ENCODE measurements around the gene ABHD14A. TPM values are rescaled to one million over a fixed set of nuclear protein-coding genes. Genes with fewer than 3 reads are reported as not detected.

ABHD14A gene
- total and polyA plus RNA-seq, 2 of the 4 experiments (the other 2 are of a cell fraction): 3.4 to 10.0 TPM

DNA sequence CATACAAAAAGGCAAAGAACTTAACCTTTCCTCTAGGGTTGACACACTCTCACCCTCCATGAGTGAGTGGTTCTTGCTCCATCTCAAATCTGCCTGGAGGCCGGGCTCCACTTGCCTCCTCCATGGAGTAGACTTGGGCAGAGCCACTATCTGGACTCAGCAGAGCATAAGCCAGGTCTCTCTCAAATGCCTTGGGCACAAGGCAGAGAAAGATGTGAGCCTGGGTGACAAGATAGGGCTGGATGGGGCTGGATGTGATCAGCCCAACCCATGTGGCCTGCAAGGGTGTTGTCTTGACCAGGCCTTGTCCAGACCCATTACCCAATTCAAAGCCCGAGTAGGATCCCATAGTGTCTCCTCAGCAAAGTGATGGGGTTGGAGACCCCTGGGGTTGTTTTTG lies 25.0 kb downstream of the ABHD14A start:
- H2BK5ac ChIP-seq (ENCODE audit: low read depth, low read length, poor library complexity, severe bottlenecking): no peak overlapping the region
- H3K14ac ChIP-seq (replicated peaks; ENCODE audit: low read depth, low read length): no peak overlapping the region
- ATAC-seq (ENCODE audit: low read depth) (no peak), DNase-seq (no peak)
- H2BK120ac ChIP-seq (ENCODE audit: low read depth, low read length): no peak overlapping the region
- in situ Hi-C loops (cut with MboI; ENCODE audit: low sequenced_read_pairs): loop anchor here (5.0 kb wide), 1 partner anchor 127 kb away; no protein-coding TSS in a partner anchor
- no peak overlapping the region for H2AK9ac ChIP-seq (replicated peaks; ENCODE audit: low read depth, low read length, poor library complexity)
- H3K4me3 ChIP-seq (ENCODE audit: insufficient read depth, low read depth, low read length): no peak overlapping the region
- H3K9ac ChIP-seq (ENCODE audit: low read depth, low read length): no peak overlapping the region
- H2BK15ac ChIP-seq (ENCODE audit: low read depth, low read length): no peak overlapping the region
- H3K4ac ChIP-seq (ENCODE audit: low read depth, low read length): no peak overlapping the region
- H2AK5ac ChIP-seq (ENCODE audit: low read depth, low read length): no peak overlapping the region
- no peak overlapping the region for H3K23ac ChIP-seq (ENCODE audit: low read depth, low read length)
- no peak overlapping the region for H2BK20ac ChIP-seq (ENCODE audit: low read depth, low read length)
- dilution Hi-C loops (cut with HindIII; ENCODE audit: low sequenced_read_pairs, unreplicated experiment): no loop called here
- no peak for TF ChIP-seq BHLHE40 (IDR thresholded peaks at IDR 0.05; ENCODE audit: low read depth, low read length)
- no peak for TF ChIP-seq MAZ (IDR thresholded peaks at IDR 0.05; ENCODE audit: borderline replicate concordance, low read depth, low read length)
- TF ChIP-seq RCOR1 (IDR thresholded peaks at IDR 0.05; ENCODE audit: insufficient replicate concordance, low read length): no peak
- TF ChIP-seq NFE2L2 (IDR thresholded peaks at IDR 0.05; ENCODE audit: low read depth, low read length): no peak
- TF ChIP-seq CEBPB (IDR thresholded peaks at IDR 0.05; ENCODE audit: low read depth, low read length): no peak
- no peak for TF ChIP-seq CHD1 (IDR thresholded peaks at IDR 0.05; ENCODE audit: low read depth, low read length)
- TF ChIP-seq, protein P1, sequence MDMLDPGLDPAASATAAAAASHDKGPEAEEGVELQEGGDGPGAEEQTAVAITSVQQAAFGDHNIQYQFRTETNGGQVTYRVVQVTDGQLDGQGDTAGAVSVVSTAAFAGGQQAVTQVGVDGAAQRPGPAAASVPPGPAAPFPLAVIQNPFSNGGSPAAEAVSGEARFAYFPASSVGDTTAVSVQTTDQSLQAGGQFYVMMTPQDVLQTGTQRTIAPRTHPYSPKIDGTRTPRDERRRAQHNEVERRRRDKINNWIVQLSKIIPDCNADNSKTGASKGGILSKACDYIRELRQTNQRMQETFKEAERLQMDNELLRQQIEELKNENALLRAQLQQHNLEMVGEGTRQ (IDR thresholded peaks at IDR 0.05; ENCODE audit: low read depth, low read length): no peak
- TF ChIP-seq RAD21 (IDR thresholded peaks at IDR 0.05; ENCODE audit: low read length): no peak
- TF ChIP-seq POLR2A (IDR thresholded peaks at IDR 0.05; ENCODE audit: low read depth, low read length): no peak
- TF ChIP-seq RFX5 (IDR thresholded peaks at IDR 0.05; ENCODE audit: low read depth, low read length): no peak
- TF ChIP-seq MXI1 (IDR thresholded peaks at IDR 0.05; ENCODE audit: borderline replicate concordance, low read depth, low read length): no peak
- no peak overlapping the region for H3K18ac ChIP-seq (ENCODE audit: low read depth, low read length)
- no peaks in the 10 kb centered on the region; the same call in 1 of the 2 replicates for H3K4me1 ChIP-seq (ENCODE audit: control insufficient read depth, insufficient read depth, low read length)
- WGBS, 2 experiments (ENCODE audit: extremely low coverage in 2 of 2, insufficient read length in 1 of 2): no CpG with 5 or more reads among the region's 2 CpGs
- H4K20me1 ChIP-seq (ENCODE audit: insufficient read depth, low read length): 0 out of 2 replicates have a peak, but pooled peaks cover 5% of the 10 kb centered on the region
- H3K56ac ChIP-seq (ENCODE audit: extremely low read depth, insufficient read depth, low read length): no peak overlapping the region
- CTCF ChIA-PET: no interaction called here
- H3K4me2 ChIP-seq (ENCODE audit: low read depth, low read length): no peak overlapping the region
- H3K9me3 ChIP-seq (ENCODE audit: control insufficient read depth, insufficient read depth, low read length): no peaks in the 10 kb centered on the region
- no peaks in the 10 kb centered on the region for H3K27me3 ChIP-seq (ENCODE audit: control insufficient read depth, insufficient read depth, low read length)
- H4K91ac ChIP-seq (ENCODE audit: insufficient read depth, low read depth, low read length): no peak overlapping the region
- peaks cover 5 to 8% of the 10 kb centered on the region in 2 experiments; a peak in 3 of 4 replicates for H3K79me1 ChIP-seq (ENCODE audit: low read depth in 1 of 2, low read length in 2 of 2)
- no peak overlapping the region for H4K8ac ChIP-seq (ENCODE audit: low read depth in 2 of 2, low read length in 2 of 2)
- H3K36me3 ChIP-seq (ENCODE audit: control insufficient read depth, insufficient read depth, low read length): peaks cover under 1% of the 10 kb centered on the region
- intact Hi-C loops (cut with micrococcal nuclease): loop anchor here (5.0 kb wide), 2 partner anchors 197 to 337 kb away; partner anchors contain the start of gene ALAS1
- POLR2A ChIA-PET (ENCODE audit: unreplicated experiment): no interaction called here
- no peaks in the 10 kb centered on the region for H3K9me1 ChIP-seq (ENCODE audit: insufficient read depth, low read length)
- no peak overlapping the region for H3K27ac ChIP-seq (ENCODE audit: insufficient read depth, low read length)
- H2AFZ ChIP-seq (replicated peaks; ENCODE audit: low read length, poor library complexity): no peak overlapping the region
- no TSS peak for BruUV-seq (replicated peaks)
- H4K5ac ChIP-seq (ENCODE audit: low read depth, low read length): no peak overlapping the region
